IMR-90 (cell line): ENCODE measurements around the gene GLCE. TPM values are rescaled to one million over a fixed set of nuclear protein-coding genes. Genes with fewer than 3 reads are reported as not detected.

Experiments
- ATAC-seq: fragments of 200-7000 bp; cut with Tn5 transposase; 2 replicates; pipeline ENCODE4 v1.9.1; 2020; ENCODE audit warnings: low read depth, mild to moderate bottlenecking, moderate library complexity
- BruUV-seq: library from RNA; stranded (reverse); fragments of 400-500 nt; replicated peaks from 2 replicates; lab custom pipeline; 2021; lab: Mats Ljungman, UMichigan
- CTCF ChIA-PET: fragments of 300-600 bp; formaldehyde crosslinking; extraction: SDS; loops from one replicate; lab custom pipeline; 2021; ENCODE audit warnings: antibody characterized with exemption; lab: Yijun Ruan, JAX
- POLR2A ChIA-PET: fragments of 300-600 bp; sonication (Branson Sonifier 250); formaldehyde crosslinking; loops from one replicate; lab custom pipeline; 2022; ENCODE audit warnings: antibody characterized with exemption; ENCODE audit not compliant: unreplicated experiment; lab: Charles Lee
- DNase-seq: peaks from one replicate; pipeline ENCODE4 v3.0.0; 2013
- H2AFZ ChIP-seq: replicated peaks from 2 replicates; pipeline ENCODE3; 2013; ENCODE audit warnings: low read length, mild to moderate bottlenecking; ENCODE audit not compliant: poor library complexity
- H2AK5ac ChIP-seq: 2 replicates; pipeline ENCODE4 v1.6.1; 2013; ENCODE audit warnings: low read depth, low read length, inconsistent platforms
- H2AK9ac ChIP-seq: replicated peaks from 2 replicates; pipeline ENCODE3; 2013; ENCODE audit warnings: mild to moderate bottlenecking, low read depth, low read length, moderate library complexity; ENCODE audit not compliant: poor library complexity
- H2BK120ac ChIP-seq: 2 replicates; pipeline ENCODE4 v1.6.1; 2013; ENCODE audit warnings: low read depth, low read length, inconsistent platforms
- H2BK15ac ChIP-seq: 3 replicates; pipeline ENCODE4 v1.6.1; 2013; ENCODE audit warnings: low read depth, low read length, inconsistent platforms
- H2BK20ac ChIP-seq: 2 replicates; pipeline ENCODE4 v1.6.1; 2013; ENCODE audit warnings: low read depth, mild to moderate bottlenecking, inconsistent platforms, low read length, moderate library complexity
- H2BK5ac ChIP-seq: 2 replicates; pipeline ENCODE4 v1.6.1; 2013; ENCODE audit warnings: mild to moderate bottlenecking, low read depth, low read length, inconsistent platforms; ENCODE audit not compliant: poor library complexity, severe bottlenecking
- H3K14ac ChIP-seq: replicated peaks from 2 replicates; pipeline ENCODE4 v1.6.1; 2013; ENCODE audit warnings: low read depth, low read length, inconsistent platforms
- H3K18ac ChIP-seq: 2 replicates; pipeline ENCODE4 v1.6.1; 2013; ENCODE audit warnings: low read depth, low read length, control low read depth
- H3K23ac ChIP-seq: 2 replicates; pipeline ENCODE4 v1.6.1; 2013; ENCODE audit warnings: low read depth, low read length, inconsistent platforms
- H3K27ac ChIP-seq: 2 replicates; pipeline ENCODE4 v1.5.1; 2013; ENCODE audit warnings: mild to moderate bottlenecking, control low read depth, low read length; ENCODE audit not compliant: insufficient read depth
- H3K27me3 ChIP-seq: 2 replicates; pipeline ENCODE4 v1.6.1; 2013; ENCODE audit warnings: low read length; ENCODE audit not compliant: control insufficient read depth, insufficient read depth
- H3K36me3 ChIP-seq: 2 replicates; pipeline ENCODE4 v1.6.1; 2013; ENCODE audit warnings: low read length, mixed read lengths; ENCODE audit not compliant: control insufficient read depth, insufficient read depth
- H3K4ac ChIP-seq: 2 replicates; pipeline ENCODE4 v1.6.1; 2013; ENCODE audit warnings: low read depth, low read length, inconsistent platforms
- H3K4me1 ChIP-seq: 2 replicates; pipeline ENCODE4 v1.6.1; 2013; ENCODE audit warnings: low read length, mixed read lengths; ENCODE audit not compliant: control insufficient read depth, insufficient read depth
- H3K4me2 ChIP-seq: 2 replicates; pipeline ENCODE4 v1.6.1; 2013; ENCODE audit warnings: low read depth, mild to moderate bottlenecking, control low read depth, low read length, moderate library complexity
- H3K4me3 ChIP-seq: 2 replicates; pipeline ENCODE4 v1.5.1; 2013; ENCODE audit warnings: low read depth, mild to moderate bottlenecking, control low read depth, low read length, moderate library complexity; ENCODE audit not compliant: insufficient read depth
- H3K56ac ChIP-seq: 2 replicates; pipeline ENCODE4 v1.6.1; 2013; ENCODE audit warnings: low read length, inconsistent platforms; ENCODE audit not compliant: insufficient read depth; ENCODE audit errors: extremely low read depth
- H3K79me1 ChIP-seq, 2 experiments: 2 replicates each; pipeline ENCODE4 v1.6.1; 2013; ENCODE audit warnings: low read length in 2 of 2, inconsistent platforms in 1 of 2, low read depth in 1 of 2
- H3K9ac ChIP-seq: 2 replicates; pipeline ENCODE4 v1.6.1; 2013; ENCODE audit warnings: low read depth, low read length, control low read depth
- H3K9me1 ChIP-seq: 2 replicates; pipeline ENCODE4 v1.6.1; 2013; ENCODE audit warnings: low read length, inconsistent platforms; ENCODE audit not compliant: insufficient read depth
- H3K9me3 ChIP-seq: 2 replicates; pipeline ENCODE4 v1.6.1; 2013; ENCODE audit warnings: low read length; ENCODE audit not compliant: control insufficient read depth, insufficient read depth
- H4K20me1 ChIP-seq: 2 replicates; pipeline ENCODE4 v1.6.1; 2013; ENCODE audit warnings: low read length, inconsistent platforms; ENCODE audit not compliant: insufficient read depth
- H4K5ac ChIP-seq: 2 replicates; pipeline ENCODE4 v1.6.1; 2013; ENCODE audit warnings: mild to moderate bottlenecking, low read depth, low read length, control low read depth
- H4K8ac ChIP-seq, 2 experiments: 2 replicates each; pipeline ENCODE4 v1.6.1; 2013; ENCODE audit warnings: low read depth in 2 of 2, low read length in 2 of 2, control low read depth in 1 of 2, inconsistent platforms in 1 of 2
- H4K91ac ChIP-seq: 2 replicates; pipeline ENCODE4 v1.6.1; 2013; ENCODE audit warnings: low read depth, low read length, inconsistent platforms; ENCODE audit not compliant: insufficient read depth
- BHLHE40 ChIP-seq: fragments of 150-350 bp; IDR thresholded peaks from 2 replicates; pipeline ENCODE4 v1.6.1; 2016; ENCODE audit warnings: mild to moderate bottlenecking, low read depth, low read length
- CEBPB ChIP-seq: IDR thresholded peaks from 2 replicates; pipeline ENCODE4 v1.6.1; 2012; ENCODE audit warnings: low read depth, low read length, improper control_type of control experiment
- CHD1 ChIP-seq: IDR thresholded peaks from 2 replicates; pipeline ENCODE4 v1.6.1; 2012; ENCODE audit warnings: low read depth, low read length, improper control_type of control experiment
- ELK1 ChIP-seq: fragments of 150-350 bp; IDR thresholded peaks from 2 replicates; pipeline ENCODE4 v1.6.1; 2016; ENCODE audit warnings: low read depth, mild to moderate bottlenecking, low read length, moderate library complexity, borderline replicate concordance
- FOS ChIP-seq: fragments of 150-350 bp; IDR thresholded peaks from 2 replicates; pipeline ENCODE4 v1.6.1; 2016; ENCODE audit warnings: low read depth, low read length
- MAFK ChIP-seq: IDR thresholded peaks from 2 replicates; pipeline ENCODE4 v1.6.1; 2012; ENCODE audit warnings: low read depth, low read length, improper control_type of control experiment
- MAZ ChIP-seq: IDR thresholded peaks from 2 replicates; pipeline ENCODE4 v1.6.1; 2012; ENCODE audit warnings: low read depth, mild to moderate bottlenecking, low read length, improper control_type of control experiment, moderate library complexity, borderline replicate concordance
- MXI1 ChIP-seq: IDR thresholded peaks from 2 replicates; pipeline ENCODE4 v1.6.1; 2012; ENCODE audit warnings: low read depth, mild to moderate bottlenecking, low read length, moderate library complexity, borderline replicate concordance
- NFE2L2 ChIP-seq: fragments of 150-350 bp; IDR thresholded peaks from 2 replicates; pipeline ENCODE4 v1.6.1; 2016; ENCODE audit warnings: low read depth, mild to moderate bottlenecking, low read length
- POLR2A ChIP-seq: IDR thresholded peaks from 2 replicates; pipeline ENCODE4 v1.6.1; 2012; ENCODE audit warnings: mild to moderate bottlenecking, low read depth, low read length
- RAD21 ChIP-seq: IDR thresholded peaks from 2 replicates; pipeline ENCODE4 v1.6.1; 2012; ENCODE audit warnings: low read length, improper control_type of control experiment
- RCOR1 ChIP-seq: IDR thresholded peaks from 2 replicates; pipeline ENCODE4 v1.6.1; 2012; ENCODE audit warnings: mild to moderate bottlenecking, low read length, improper control_type of control experiment; ENCODE audit not compliant: insufficient replicate concordance
- RFX5 ChIP-seq: IDR thresholded peaks from 2 replicates; pipeline ENCODE4 v1.8.0; 2012; ENCODE audit warnings: low read depth, mild to moderate bottlenecking, low read length, moderate library complexity
- SMC3 ChIP-seq: fragments of 150-350 bp; IDR thresholded peaks from 2 replicates; pipeline ENCODE4 v1.6.1; 2016; ENCODE audit warnings: low read depth, mild to moderate bottlenecking, antibody characterized with exemption, low read length, moderate library complexity
- USF2 ChIP-seq: fragments of 150-350 bp; IDR thresholded peaks from 2 replicates; pipeline ENCODE4 v1.6.1; 2017; ENCODE audit warnings: mild to moderate bottlenecking, antibody characterized with exemption, low read length, low read depth
- WGBS, 2 experiments: methylation state at CpG; one replicate each; pipeline versions ENCODE4 v1.1.5 to v1.1.7; 2013; ENCODE audit warnings: missing lambda C conversion rate in 2 of 2; ENCODE audit not compliant: insufficient read length in 1 of 2; ENCODE audit errors: extremely low coverage in 2 of 2; 5-methylcytosine and 5-hydroxymethylcytosine counted together
- dilution Hi-C: fragments of 300-500 bp; cut with HindIII; formaldehyde crosslinking; loops from one replicate; pipeline ENCODE4 v1.14.3; 2018; ENCODE audit warnings: low sequenced_read_pairs; ENCODE audit not compliant: unreplicated experiment
- in situ Hi-C: fragments of 300-500 bp; cut with MboI; formaldehyde crosslinking; loops from 3 replicates; pipeline ENCODE4 v1.14.3; 2019; ENCODE audit warnings: low sequenced_read_pairs, inconsistent platforms, mixed read lengths
- intact Hi-C: fragments of 100-400 bp; cut with micrococcal nuclease; formaldehyde crosslinking; loops from 2 replicates; pipeline ENCODE4 v1.10.0; 2022
- polyA plus RNA-seq, 3 experiments: library from polyadenylated mRNA; depleted of rRNA; stranded (reverse); fragments of >200 nt; gene quantifications; 2 replicates each; pipeline ENCODE4 v1.2.3, GENCODE V29; 2012; ENCODE audit warnings: low replicate concordance in 1 of 3
- total RNA-seq: library from RNA; depleted of rRNA; stranded (reverse); fragments of >200 nt; gene quantifications from 2 replicates; pipeline ENCODE4 v1.2.3, GENCODE V29; 2012
- TF ChIP-seq, protein P1 (sequence below): conservative IDR thresholded peaks from 2 replicates; pipeline ENCODE4 v1.5.1; 2012; ENCODE audit warnings: mild to moderate bottlenecking, low read depth, low read length, improper control_type of control experiment

Gene GLCE
- total and polyA plus RNA-seq, 2 of the 4 experiments (the other 2 are of a cell fraction) = 15.3 to 29.6 TPM

DNA sequence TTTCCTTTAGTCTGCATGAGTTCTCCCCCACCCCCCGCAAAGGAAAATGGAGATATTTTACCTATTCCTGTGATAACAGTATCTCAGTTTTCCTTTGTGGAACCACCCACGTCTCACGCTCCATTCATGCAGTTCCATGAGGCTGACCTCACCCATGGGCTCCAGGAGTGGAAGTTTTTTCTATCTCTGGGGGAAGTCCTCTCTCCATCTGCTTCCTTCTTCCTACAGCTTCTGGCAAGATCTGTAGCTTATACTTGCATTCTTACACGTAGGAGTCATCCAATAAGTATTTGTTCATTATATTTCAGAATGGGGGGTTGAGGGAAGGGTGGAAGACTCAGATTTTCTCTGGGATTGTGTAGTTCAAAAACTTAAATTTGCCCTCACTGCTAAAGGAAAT, 5.8 kb upstream of the GLCE start:
- no peaks in the 10 kb centered on the region for H3K36me3 ChIP-seq
- H3K27me3 ChIP-seq = peaks cover 10% of the 10 kb centered on the region
- peak overlapping the region; percentile 64; the same call in 1 of the 2 replicates for H2BK20ac ChIP-seq
- ChIA-PET CTCF (no interaction called here), POLR2A (interaction anchor here (0.6 kb wide), 1 partner anchor 15 kb away, joined by 3 read pairs; no protein-coding TSS in a partner anchor)
- intact Hi-C loops (no loop called here), in situ Hi-C loops (no loop called here), dilution Hi-C loops (no loop called here)
- no peak overlapping the region for H2AK5ac ChIP-seq
- H3K4me1 ChIP-seq = peaks cover 4% of the 10 kb centered on the region
- no peaks in the 10 kb centered on the region for H3K79me1 ChIP-seq
- no peak overlapping the region for H3K4me3 ChIP-seq
- H2AK9ac ChIP-seq = no peak overlapping the region
- peak overlapping the region; percentile 90 for H2BK120ac ChIP-seq
- H4K5ac ChIP-seq = peak overlapping the region; percentile 1; the same call in 1 of the 2 replicates
- no CpG with 5 or more reads among the region's 4 CpGs for WGBS, 2 experiments
- TF ChIP-seq RCOR1 (no peak), BHLHE40 (no peak), NFE2L2 (no peak), MAZ (no peak), CEBPB (no peak), USF2 (no peak), CHD1 (no peak), POLR2A (no peak), MAFK (no peak), FOS (no peak; the same call in 1 of the 2 replicates), ELK1 (no peak), RAD21 (no peak), MXI1 (no peak), SMC3 (no peak), RFX5 (no peak)
- TF ChIP-seq, protein P1, sequence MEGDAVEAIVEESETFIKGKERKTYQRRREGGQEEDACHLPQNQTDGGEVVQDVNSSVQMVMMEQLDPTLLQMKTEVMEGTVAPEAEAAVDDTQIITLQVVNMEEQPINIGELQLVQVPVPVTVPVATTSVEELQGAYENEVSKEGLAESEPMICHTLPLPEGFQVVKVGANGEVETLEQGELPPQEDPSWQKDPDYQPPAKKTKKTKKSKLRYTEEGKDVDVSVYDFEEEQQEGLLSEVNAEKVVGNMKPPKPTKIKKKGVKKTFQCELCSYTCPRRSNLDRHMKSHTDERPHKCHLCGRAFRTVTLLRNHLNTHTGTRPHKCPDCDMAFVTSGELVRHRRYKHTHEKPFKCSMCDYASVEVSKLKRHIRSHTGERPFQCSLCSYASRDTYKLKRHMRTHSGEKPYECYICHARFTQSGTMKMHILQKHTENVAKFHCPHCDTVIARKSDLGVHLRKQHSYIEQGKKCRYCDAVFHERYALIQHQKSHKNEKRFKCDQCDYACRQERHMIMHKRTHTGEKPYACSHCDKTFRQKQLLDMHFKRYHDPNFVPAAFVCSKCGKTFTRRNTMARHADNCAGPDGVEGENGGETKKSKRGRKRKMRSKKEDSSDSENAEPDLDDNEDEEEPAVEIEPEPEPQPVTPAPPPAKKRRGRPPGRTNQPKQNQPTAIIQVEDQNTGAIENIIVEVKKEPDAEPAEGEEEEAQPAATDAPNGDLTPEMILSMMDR = no peak
- H3K56ac ChIP-seq = no peak overlapping the region
- peak overlapping the region in 1 of 2 experiments; percentile 76; a peak in 2 of 4 replicates for H4K8ac ChIP-seq
- H3K14ac ChIP-seq = peak overlapping the region; percentile 49; the same call in 1 of the 2 replicates
- H3K9me1 ChIP-seq = peaks cover 2% of the 10 kb centered on the region; the same call in 1 of the 2 replicates
- peak overlapping the region; percentile 56 for H2AFZ ChIP-seq
- H2BK5ac ChIP-seq = peak overlapping the region; percentile 79
- ATAC-seq (peak; percentile 95), DNase-seq (peak; percentile 93)
- H3K23ac ChIP-seq = peak overlapping the region; percentile 74; the same call in 1 of the 2 replicates
- no peak overlapping the region for H3K27ac ChIP-seq
- peak overlapping the region; percentile 38; the same call in 1 of the 2 replicates for H3K18ac ChIP-seq
- peak overlapping the region; percentile 70; the same call in 1 of the 2 replicates for H3K4me2 ChIP-seq
- BruUV-seq = no TSS peak
- no peaks in the 10 kb centered on the region for H4K20me1 ChIP-seq
- H3K4ac ChIP-seq = peak overlapping the region; percentile 49; the same call in 1 of the 2 replicates
- H3K9me3 ChIP-seq = no peaks in the 10 kb centered on the region
- H4K91ac ChIP-seq = 0 out of 2 replicates have a peak overlapping the region, but pooled peaks have one; percentile 39
- peak overlapping the region; percentile 37; the same call in 1 of the 3 replicates for H2BK15ac ChIP-seq
- H3K9ac ChIP-seq = no peak overlapping the region
